GM12801 (cell line): ENCODE measurements around the gene EVC2.

Experiments used
- TF ChIP-seq, protein P1 (sequence below): IDR thresholded peaks from one replicate; pipeline ENCODE4 v1.5.1; 2011; ENCODE audit warnings: control low read depth; ENCODE audit not compliant: insufficient read length; ENCODE audit errors: extremely low read depth

Gene EVC2

DNA sequence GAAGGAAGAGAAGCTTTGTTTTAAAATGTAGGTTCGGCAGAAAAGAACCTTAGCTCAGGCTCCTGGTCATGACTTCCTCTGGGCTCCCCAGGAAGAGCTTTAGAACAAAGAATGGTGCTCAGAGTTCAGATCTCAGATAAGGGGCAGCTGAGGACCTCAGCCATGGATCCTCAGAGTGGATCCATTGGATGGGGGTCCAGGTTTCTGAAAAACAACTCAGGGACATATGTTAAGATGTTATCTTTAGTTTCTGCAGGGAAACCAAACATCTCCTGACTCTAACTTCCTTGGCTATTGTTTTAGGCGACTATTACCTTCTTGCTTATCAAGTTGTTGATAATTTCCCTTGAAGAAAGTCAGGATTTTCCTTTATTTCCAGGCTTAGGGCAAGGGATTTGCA, 8.0 kb upstream of the EVC2 start:
- TF ChIP-seq, protein P1, sequence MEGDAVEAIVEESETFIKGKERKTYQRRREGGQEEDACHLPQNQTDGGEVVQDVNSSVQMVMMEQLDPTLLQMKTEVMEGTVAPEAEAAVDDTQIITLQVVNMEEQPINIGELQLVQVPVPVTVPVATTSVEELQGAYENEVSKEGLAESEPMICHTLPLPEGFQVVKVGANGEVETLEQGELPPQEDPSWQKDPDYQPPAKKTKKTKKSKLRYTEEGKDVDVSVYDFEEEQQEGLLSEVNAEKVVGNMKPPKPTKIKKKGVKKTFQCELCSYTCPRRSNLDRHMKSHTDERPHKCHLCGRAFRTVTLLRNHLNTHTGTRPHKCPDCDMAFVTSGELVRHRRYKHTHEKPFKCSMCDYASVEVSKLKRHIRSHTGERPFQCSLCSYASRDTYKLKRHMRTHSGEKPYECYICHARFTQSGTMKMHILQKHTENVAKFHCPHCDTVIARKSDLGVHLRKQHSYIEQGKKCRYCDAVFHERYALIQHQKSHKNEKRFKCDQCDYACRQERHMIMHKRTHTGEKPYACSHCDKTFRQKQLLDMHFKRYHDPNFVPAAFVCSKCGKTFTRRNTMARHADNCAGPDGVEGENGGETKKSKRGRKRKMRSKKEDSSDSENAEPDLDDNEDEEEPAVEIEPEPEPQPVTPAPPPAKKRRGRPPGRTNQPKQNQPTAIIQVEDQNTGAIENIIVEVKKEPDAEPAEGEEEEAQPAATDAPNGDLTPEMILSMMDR: no peak

DNA sequence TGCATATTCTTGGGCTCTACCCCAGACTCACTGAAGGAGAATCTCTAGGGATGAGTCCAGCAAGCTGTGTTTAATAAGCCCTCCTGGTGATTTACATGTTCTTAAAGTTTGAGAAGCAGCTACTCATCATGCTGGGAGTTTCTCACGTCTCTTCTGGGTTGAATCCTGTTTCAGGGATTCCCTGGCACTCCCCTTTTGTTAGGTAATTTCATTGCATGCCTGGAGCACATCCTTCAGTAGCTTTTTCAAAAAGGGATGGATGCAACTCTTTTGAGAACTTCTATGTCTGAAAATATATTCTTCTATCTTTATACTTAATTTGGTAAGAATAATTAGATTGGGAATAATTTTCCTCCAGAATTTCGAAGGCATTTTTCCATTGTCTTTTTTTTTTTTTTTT, 7.0 kb upstream of the EVC2 start:
- TF ChIP-seq, protein P1: no peak

DNA sequence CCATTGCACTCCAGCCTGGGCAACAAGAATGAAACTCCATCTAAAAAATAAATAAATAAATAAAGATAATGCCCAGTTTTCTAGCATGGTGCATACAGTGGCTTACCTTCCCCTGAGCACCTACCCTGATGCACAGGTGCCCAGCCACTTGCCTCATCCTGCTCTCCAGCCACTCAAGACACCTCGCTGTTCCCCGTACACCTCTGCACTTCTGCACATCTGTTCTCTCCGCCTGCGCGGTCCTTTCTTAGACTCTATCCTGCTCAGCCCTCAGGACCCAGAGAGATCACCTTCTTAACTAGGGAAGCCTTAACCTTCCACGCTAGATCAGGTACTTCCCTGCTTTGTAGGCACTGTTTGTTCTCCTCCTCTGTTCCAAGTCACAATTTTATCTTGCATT, 5.5 kb upstream of the EVC2 start:
- TF ChIP-seq, protein P1: no peak

DNA sequence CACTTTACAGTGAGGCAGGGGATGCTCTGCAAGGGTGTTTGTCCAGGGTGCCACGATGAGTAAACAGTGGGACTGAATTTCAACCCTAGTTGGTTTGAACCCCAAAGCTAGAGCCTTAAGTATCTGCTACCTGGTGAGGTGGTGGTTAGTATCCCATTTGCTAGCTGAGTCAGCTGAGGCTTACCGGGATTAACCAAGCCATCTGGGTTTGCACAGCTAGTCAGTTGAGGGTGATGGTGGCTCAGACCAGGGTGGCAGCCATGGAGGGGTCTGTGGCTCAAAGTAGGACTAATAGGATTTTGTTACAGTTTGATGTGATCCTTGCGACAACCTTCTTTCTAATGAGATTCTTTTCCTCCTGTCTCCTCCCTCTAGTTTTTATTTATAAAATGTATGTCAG, 4.6 kb upstream of the EVC2 start:
- TF ChIP-seq, protein P1: no peak

DNA sequence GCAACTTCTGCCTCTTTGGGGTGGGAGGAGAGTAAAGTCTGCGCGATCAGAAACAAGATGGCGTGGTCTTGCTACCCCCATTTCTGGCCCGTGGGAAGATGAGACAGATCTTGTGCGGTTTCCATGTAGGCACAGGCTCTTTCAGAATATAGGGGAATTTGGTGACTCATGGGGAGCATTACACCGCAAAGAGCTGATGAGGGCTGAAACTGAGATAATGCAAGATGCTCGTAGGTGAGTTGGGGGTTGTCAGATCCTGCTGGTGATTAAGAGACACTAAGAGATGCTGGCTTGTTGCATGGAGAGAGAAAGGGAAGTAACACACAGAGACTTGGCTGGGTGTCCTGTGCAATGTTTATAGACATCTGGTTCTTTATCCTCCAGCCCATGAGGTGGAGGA, 4.2 kb upstream of the EVC2 start:
- TF ChIP-seq, protein P1: no peak

DNA sequence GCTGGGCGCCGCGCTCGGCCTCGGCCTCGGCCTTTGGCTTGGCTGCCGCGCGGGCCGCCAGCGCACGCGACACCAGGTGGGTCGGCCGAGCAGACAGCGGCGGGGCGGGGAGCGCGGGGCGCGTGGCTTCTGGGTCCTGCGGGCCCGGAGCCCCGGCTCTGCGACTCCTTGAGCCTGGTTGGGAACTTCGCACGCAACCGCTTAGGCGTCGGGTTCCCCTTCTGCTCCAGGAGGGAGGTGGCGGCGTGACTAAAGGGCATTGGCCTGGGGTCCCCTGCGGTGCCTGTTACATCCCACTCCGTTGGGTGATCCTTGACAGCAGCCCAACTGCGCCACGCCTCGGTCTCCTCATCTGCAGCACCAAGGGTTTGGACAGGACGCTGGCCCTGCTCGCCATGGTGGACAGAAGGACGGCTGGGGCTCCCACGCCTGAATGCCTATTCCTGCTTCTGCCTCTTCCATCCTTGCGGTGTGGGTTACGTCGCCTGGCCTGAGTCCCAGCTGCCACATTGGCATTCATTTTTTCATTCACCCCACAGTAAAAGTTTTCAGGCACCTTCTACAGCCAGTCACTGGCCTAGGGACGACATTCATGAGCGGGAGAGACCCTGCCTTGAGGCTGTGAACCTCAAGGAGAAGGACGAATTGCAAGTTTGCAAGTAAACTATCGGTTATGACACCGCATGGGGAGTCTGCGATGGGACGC, 3.3 kb upstream of the EVC2 start:
- TF ChIP-seq, protein P1: no peak

DNA sequence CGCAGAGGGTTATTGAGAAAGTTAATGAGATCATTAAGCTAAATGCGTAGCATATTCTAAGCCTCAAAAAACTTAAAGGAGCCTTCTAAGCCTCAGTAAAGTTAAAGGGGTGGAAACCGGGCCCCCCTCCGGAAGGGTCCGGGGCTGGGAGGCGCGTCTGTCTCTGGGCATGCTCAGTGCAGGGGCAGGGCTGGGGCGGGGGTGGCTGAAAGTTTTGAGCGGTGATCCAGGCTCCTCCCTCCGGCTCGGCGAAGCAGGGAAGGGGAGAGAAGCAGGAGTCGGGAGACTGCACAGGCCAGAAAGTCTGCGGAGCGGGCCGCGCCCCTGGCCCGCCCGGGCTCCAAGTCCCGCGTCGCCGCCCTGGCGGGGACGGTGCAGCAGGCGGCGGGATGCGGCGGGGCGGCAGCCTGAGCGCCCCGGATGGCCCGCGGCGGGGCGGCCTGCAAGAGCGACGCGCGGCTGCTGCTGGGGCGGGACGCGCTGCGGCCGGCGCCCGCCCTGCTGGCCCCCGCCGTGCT, 2.7 kb upstream of the EVC2 start, which contains the start of gene EVC:
EVC (plus strand) TSS at position 241 of the 518 bp plus-strand sequence; CDS start at position 421, 180 bp downstream.
- TF ChIP-seq, protein P1: no peak
